NT2/D1 (cell line): Measurements from ENCODE around the gene TPSB2.

Experiments
- DNase-seq: peaks from one replicate; pipeline ENCODE4 v3.0.0-alpha.2; 2011; ENCODE audit warnings: low read depth, low spot score
- H3K27me3 ChIP-seq: 2 replicates; pipeline ENCODE4 v1.6.0; 2011; ENCODE audit warnings: mild to moderate bottlenecking; ENCODE audit not compliant: insufficient read length, insufficient read depth
- H3K36me3 ChIP-seq: 2 replicates; pipeline ENCODE4 v1.6.1; 2011; ENCODE audit warnings: mild to moderate bottlenecking, low read length, mixed read lengths; ENCODE audit not compliant: insufficient read depth, insufficient read length
- H3K4me1 ChIP-seq: 2 replicates; pipeline ENCODE4 v1.5.1; 2011; ENCODE audit not compliant: insufficient read depth, insufficient read length
- H3K4me3 ChIP-seq: 2 replicates; pipeline ENCODE4 v1.5.1; 2011; ENCODE audit warnings: low read depth; ENCODE audit not compliant: insufficient read length
- H3K9ac ChIP-seq: 2 replicates; pipeline ENCODE4 v1.6.0; 2011; ENCODE audit warnings: low read depth; ENCODE audit not compliant: insufficient read length
- H3K9me3 ChIP-seq: 2 replicates; pipeline ENCODE4 v1.5.1; 2011; ENCODE audit warnings: mild to moderate bottlenecking, low read length; ENCODE audit not compliant: insufficient read depth
- SUZ12 ChIP-seq: IDR thresholded peaks from 2 replicates; pipeline ENCODE4 v1.6.1; 2011; ENCODE audit not compliant: insufficient read length, insufficient read depth; ENCODE audit errors: extremely low read depth
- YY1 ChIP-seq: IDR thresholded peaks from 2 replicates; pipeline ENCODE4 v1.6.1; 2011; ENCODE audit not compliant: insufficient read length, insufficient read depth
- ZNF274 ChIP-seq: IDR thresholded peaks from 2 replicates; pipeline ENCODE4 v1.6.1; 2011; ENCODE audit warnings: mild to moderate bottlenecking, low read depth, low read length

TPSB2 gene

DNA sequence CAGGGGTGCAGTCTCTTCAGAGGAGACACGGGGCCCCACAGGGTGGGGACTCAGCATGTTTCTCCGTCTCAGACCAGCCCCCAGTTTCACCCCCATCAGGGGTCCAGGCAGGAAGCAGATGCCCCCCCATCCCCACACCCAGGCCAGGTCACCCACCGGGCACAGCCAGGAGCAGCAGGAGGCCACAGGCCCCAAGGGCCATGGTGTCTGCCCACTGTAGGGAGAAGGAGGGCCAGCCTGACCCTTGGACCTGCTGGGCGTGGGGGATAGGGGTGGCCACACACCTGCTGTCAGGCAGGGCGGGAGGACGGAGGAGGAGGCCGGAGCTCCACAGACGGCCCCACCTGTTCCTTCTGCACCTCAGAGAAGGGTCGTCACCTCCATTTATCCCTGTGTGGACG is 4.9 kb downstream of the TPSB2 start, which contains the start of gene TPSG1:
Gene TPSG1, minus strand, starts transcription at position 218 of the 401 bp plus-strand sequence. Its CDS starts 16 bp downstream, at position 202.
- Histone ChIP-seq H3K4me1 (no peaks in the 10 kb centered on the region), H3K9me3 (no peaks in the 10 kb centered on the region), H3K9ac (no peak within 1 kb of the TSS), H3K36me3 (peaks cover 32% of the 10 kb centered on the region), H3K4me3 (no peak within 1 kb of the TSS), H3K27me3 (no peaks in the 10 kb centered on the region)
- TF ChIP-seq ZNF274 (no peak), YY1 (no peak), SUZ12 (no peak)
- DNase-seq, result no peak

DNA sequence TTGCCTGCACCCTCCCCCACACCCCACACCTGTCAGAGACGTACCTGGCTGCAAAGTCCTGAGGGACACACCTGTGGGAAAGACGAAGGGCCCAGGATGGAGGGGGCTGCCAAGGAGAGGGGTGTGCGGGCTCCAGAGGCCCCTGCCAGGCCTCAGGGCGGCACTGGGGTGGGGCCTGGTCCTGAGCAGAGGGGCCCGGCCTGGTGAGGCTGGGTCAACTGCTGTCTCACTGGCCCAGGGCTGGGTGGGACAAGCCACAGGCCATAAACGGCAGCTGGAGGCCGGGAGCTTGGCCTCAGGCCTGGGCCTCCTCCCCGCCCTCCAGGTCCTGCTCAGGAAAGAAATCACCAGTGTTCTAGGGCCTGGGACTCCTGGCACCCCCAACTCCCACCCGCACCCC is 5.4 kb downstream of the TPSB2 start:
- H3K27me3 ChIP-seq, result no peaks in the 10 kb centered on the region
- no peaks in the 10 kb centered on the region for H3K4me1 ChIP-seq
- H3K9ac ChIP-seq, result no peak overlapping the region
- TF ChIP-seq ZNF274 (no peak), SUZ12 (no peak), YY1 (no peak)
- no peak for DNase-seq
- peaks cover 37% of the 10 kb centered on the region for H3K36me3 ChIP-seq
- no peaks in the 10 kb centered on the region for H3K9me3 ChIP-seq
- H3K4me3 ChIP-seq, result no peak overlapping the region

DNA sequence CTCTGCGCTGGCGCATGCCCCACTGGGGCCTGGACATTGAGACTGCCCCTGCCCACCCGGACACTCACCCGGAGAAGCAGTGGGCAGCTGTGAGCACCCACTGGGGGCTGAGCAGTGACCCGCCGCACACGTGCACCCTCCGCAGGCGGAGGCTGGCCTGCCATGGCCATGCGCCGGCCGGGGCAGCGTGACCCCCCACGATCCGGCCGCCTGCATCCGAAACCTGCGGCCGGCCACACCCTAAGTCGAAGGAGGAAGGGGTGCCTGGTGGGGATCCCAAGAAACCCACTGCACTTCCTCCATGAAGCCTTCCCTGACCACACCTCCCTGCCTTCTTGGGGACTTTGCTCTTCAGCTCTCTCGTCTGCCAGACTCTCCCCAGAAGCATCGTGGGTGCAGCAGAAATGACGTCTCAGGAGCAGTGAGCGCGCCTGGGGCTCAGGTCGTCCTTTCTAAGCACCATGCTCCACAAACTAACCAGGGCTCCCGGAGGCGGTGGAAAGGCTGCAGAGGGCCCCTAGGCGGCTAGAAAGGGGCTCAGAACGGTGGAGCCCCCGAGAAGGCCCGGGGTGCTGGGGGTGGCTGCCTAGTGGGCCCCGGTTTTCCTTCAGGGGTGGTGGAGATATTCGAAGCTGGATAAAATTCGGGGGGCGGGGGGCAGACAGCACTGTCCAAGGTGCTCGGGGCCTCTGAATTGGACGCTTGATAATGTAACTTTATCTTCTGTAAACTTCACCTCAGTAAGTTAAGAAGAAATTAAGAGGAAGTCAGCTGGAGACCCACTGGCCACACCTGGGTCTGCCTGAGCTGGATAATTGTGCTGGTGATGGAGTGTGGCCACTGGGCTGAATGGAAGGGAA is 6.4 kb downstream of the TPSB2 start:
- H3K27me3 ChIP-seq, result no peaks in the 10 kb centered on the region
- H3K4me1 ChIP-seq, result no peaks in the 10 kb centered on the region
- peaks cover 45% of the 10 kb centered on the region for H3K36me3 ChIP-seq
- no peaks in the 10 kb centered on the region for H3K9me3 ChIP-seq
- no peak for DNase-seq
- H3K4me3 ChIP-seq, result no peak overlapping the region
- no peak overlapping the region for H3K9ac ChIP-seq
- no peak for TF ChIP-seq SUZ12
- TF ChIP-seq YY1, result no peak
- no peak for TF ChIP-seq ZNF274

DNA sequence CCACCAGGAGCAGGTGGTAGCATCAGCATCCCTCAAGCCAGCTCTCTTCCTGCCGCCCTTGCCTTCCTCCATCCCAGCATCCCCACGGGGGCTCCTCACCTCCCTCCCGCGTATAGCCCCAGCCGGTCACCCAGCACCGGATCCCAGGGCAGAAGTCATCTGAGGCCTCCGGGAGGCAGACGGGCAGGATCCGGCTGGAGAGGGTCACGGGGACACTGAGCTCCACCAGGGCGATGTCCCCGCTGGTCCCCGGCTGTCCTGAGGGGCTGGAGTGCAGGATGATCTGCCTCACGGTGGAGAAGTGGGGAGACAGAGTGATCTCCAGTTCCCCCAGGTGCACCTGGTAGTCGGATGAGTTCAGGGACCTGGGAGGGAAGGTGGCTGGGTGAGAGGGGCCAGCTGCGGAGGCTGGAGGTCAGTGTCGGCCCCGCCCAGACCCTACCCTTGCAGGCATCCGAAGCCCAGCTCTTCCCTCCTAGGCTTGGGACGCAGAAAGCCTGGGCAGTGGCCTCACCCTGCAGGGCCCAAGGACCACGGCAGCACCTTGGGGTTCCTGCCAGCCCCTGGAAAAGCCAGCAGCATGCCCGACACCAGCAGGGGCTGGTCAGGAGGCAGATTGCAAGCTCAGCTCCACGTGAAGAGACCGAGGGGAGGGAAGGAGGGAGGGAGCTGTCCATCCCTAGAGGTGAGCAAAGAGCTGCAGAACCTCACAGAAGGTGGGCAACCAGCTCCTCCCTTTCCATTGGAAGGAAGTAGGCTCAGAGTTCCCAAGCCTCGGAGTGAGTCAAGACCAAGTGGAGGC is 7.2 kb downstream of the TPSB2 start:
- Histone ChIP-seq H3K4me1 (no peaks in the 10 kb centered on the region), H3K9me3 (no peaks in the 10 kb centered on the region), H3K36me3 (peaks cover 54% of the 10 kb centered on the region), H3K9ac (no peak overlapping the region), H3K4me3 (no peak overlapping the region), H3K27me3 (no peaks in the 10 kb centered on the region)
- TF ChIP-seq SUZ12 (no peak), ZNF274 (no peak), YY1 (no peak)
- DNase-seq, result no peak

DNA sequence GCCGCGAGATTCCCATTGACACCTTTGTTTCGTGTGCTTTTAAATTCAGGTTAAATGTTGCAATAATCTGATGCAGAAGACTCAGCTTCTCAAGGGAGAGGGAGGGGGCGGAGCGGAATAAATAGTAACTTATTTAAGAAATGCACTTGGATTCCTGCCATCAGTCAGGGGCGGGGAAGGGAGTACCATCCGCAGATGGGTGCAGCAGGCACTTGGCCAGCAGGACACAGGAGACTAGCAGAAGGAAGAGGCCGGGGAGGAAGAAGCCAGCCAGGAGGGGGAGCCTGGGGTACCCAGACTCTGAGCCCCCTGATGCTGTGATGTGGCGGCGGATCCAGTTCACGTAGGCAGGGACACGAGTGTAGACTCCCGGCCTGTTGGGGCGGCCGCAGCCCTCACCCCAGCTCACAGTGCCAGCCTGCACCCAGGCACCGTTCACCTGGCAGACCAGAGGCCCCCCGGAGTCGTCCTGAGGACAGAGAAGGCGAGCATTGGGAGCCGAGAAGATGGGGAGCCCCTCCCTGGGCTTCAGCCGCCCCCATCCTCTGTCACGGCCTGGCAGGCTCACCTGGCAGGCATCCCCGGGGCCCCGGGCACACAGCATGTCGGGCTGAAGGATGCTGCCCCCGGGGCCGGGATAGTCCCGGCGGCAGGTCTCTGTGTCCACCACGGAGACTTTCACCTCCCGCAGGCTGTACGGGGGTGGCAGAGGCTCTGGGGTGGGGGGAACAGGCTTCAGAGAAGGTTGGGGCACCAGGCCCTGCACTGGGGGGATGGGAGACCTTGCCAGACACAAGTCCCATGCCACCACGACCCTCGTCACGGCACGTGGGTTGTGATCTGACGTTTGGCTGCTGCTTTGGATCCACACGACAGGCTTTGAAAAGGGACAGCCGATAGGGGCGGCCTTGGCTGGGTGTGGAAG is 8.1 kb downstream of the TPSB2 start:
- Histone ChIP-seq H3K9me3 (no peaks in the 10 kb centered on the region), H3K9ac (no peak overlapping the region), H3K4me1 (no peaks in the 10 kb centered on the region), H3K27me3 (no peaks in the 10 kb centered on the region), H3K36me3 (peaks cover 62% of the 10 kb centered on the region), H3K4me3 (no peak overlapping the region)
- TF ChIP-seq SUZ12 (no peak), YY1 (no peak), ZNF274 (no peak)
- no peak for DNase-seq

DNA sequence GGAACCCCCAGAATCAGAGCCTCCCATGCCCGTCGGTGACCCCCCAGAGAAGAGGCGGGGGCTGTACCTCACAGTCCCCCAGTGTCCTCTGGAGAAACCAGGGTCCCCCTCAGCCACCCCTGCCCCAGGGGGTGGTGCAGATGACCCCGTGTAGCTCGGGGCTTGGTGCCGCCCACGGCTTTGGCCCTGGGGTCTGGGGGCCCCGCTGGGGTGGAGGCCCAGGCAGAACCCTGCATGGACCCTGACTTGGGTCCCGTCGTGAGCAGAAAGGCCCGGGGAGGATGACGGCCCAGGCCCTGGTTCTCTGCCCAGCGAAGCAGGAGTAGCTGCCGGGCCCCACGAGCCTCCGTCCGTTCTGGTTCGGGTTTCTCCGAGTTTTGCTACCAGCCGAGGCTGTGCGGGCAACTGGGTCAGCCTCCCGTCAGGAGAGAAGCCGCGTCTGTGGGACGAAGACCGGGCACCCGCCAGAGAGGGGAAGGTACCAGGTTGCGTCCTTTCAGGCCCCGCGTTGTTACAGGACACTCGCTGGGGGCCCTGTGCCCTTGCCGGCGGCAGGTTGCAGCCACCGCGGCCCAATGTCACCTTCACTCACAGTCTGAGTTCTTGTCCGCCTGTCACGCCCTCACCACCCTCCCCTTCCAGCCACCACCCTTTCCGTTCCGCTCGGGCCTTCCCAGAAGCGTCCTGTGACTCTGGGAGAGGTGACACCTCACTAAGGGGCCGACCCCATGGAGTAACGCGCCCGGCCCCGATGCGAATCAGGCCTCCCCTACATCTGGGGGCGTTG is 8.9 kb downstream of the TPSB2 start:
- H3K4me1 ChIP-seq, result no peaks in the 10 kb centered on the region
- no peak for DNase-seq
- no peak overlapping the region for H3K4me3 ChIP-seq
- H3K36me3 ChIP-seq, result peaks cover 70% of the 10 kb centered on the region
- TF ChIP-seq ZNF274 (no peak), SUZ12 (no peak), YY1 (no peak)
- H3K9ac ChIP-seq, result no peak overlapping the region
- no peaks in the 10 kb centered on the region for H3K27me3 ChIP-seq
- no peaks in the 10 kb centered on the region for H3K9me3 ChIP-seq
